Measurements from ENCODE around the gene ZNF747.

The ZNF747 gene

GRCh38 chr16:30481381-30481780 is 53.3 kb downstream of the ZNF747 start:
- TF ChIP-seq CTCF (IDR thresholded peaks at IDR 0.05; ENCODE audit: control insufficient read depth, insufficient read depth, low read depth, low read length, missing control alignments), result no peak
- DNase-seq (ENCODE audit: low read depth), result no peak
- H3K4me3 ChIP-seq (ENCODE audit: control insufficient read depth, low read depth, low read length), result no peak overlapping the region
